ENCODE measurements around the gene CCKAR. TPM values are rescaled to one million over a fixed set of nuclear protein-coding genes. Genes with fewer than 3 reads are reported as not detected.

CCKAR gene
- total RNA-seq, 1 experiment from 2014 or later = not detected

GRCh38 chr4:26458157-26458561, 32.1 kb downstream of the CCKAR start:
- Histone ChIP-seq H3K27me3 (ENCODE audit: control insufficient read depth, insufficient read depth, low read length) (no peaks in the 10 kb centered on the region), H3K36me3 (replicated peaks; ENCODE audit: control insufficient read depth, insufficient read depth, low read length) (no peaks in the 10 kb centered on the region), H3K4me3 (ENCODE audit: insufficient read depth, low read depth, low read length) (no peak overlapping the region)
- no peak for DNase-seq

- Histone ChIP-seq H3K4me3 (ENCODE audit: insufficient read depth, low read depth, low read length) (no peak overlapping the region), H3K36me3 (replicated peaks; ENCODE audit: control insufficient read depth, insufficient read depth, low read length) (no peaks in the 10 kb centered on the region), H3K27me3 (ENCODE audit: control insufficient read depth, insufficient read depth, low read length) (no peaks in the 10 kb centered on the region)
- no peak for DNase-seq
Observed at GRCh38 chr4:26457412-26457811, 32.9 kb downstream of the CCKAR start.

- no peaks in the 10 kb centered on the region for H3K36me3 ChIP-seq (replicated peaks; ENCODE audit: control insufficient read depth, insufficient read depth, low read length)
- no peaks in the 10 kb centered on the region for H3K27me3 ChIP-seq (ENCODE audit: control insufficient read depth, insufficient read depth, low read length)
- H3K4me3 ChIP-seq (ENCODE audit: insufficient read depth, low read depth, low read length) = no peak overlapping the region
- DNase-seq = no peak
Observed at GRCh38 chr4:26455571-26455970, 34.7 kb downstream of the CCKAR start.

GRCh38 chr4:26454961-26455360, 35.3 kb downstream of the CCKAR start:
- no peaks in the 10 kb centered on the region for H3K36me3 ChIP-seq (replicated peaks; ENCODE audit: control insufficient read depth, insufficient read depth, low read length)
- no peak overlapping the region for H3K4me3 ChIP-seq (ENCODE audit: insufficient read depth, low read depth, low read length)
- H3K27me3 ChIP-seq (ENCODE audit: control insufficient read depth, insufficient read depth, low read length) = no peaks in the 10 kb centered on the region
- no peak for DNase-seq

GRCh38 chr4:26452565-26453531, 37.4 kb downstream of the CCKAR start:
- DNase-seq = peak; percentile 32
- Histone ChIP-seq H3K27me3 (ENCODE audit: control insufficient read depth, insufficient read depth, low read length) (no peaks in the 10 kb centered on the region), H3K36me3 (replicated peaks; ENCODE audit: control insufficient read depth, insufficient read depth, low read length) (no peaks in the 10 kb centered on the region), H3K4me3 (ENCODE audit: insufficient read depth, low read depth, low read length) (no peak overlapping the region)

GRCh38 chr4:26451597-26451996, 38.7 kb downstream of the CCKAR start:
- DNase-seq = no peak
- H3K36me3 ChIP-seq (replicated peaks; ENCODE audit: control insufficient read depth, insufficient read depth, low read length) = no peaks in the 10 kb centered on the region

GRCh38 chr4:26450418-26450817, 39.9 kb downstream of the CCKAR start:
- H3K27me3 ChIP-seq (ENCODE audit: control insufficient read depth, insufficient read depth, low read length) = no peaks in the 10 kb centered on the region
- H3K36me3 ChIP-seq (replicated peaks; ENCODE audit: control insufficient read depth, insufficient read depth, low read length) = no peaks in the 10 kb centered on the region
- no peak for DNase-seq
- no peak overlapping the region for H3K4me3 ChIP-seq (ENCODE audit: insufficient read depth, low read depth, low read length)

More at GRCh38 chr4:26451597-26451996, 38.7 kb downstream of the CCKAR start:
- no peaks in the 10 kb centered on the region for H3K27me3 ChIP-seq (ENCODE audit: control insufficient read depth, insufficient read depth, low read length)
- no peak overlapping the region for H3K4me3 ChIP-seq (ENCODE audit: insufficient read depth, low read depth, low read length)

GRCh38 chr4:26447378-26447777, 42.9 kb downstream of the CCKAR start:
- DNase-seq = no peak
- no peaks in the 10 kb centered on the region for H3K27me3 ChIP-seq (ENCODE audit: control insufficient read depth, insufficient read depth, low read length)
- no peak overlapping the region for H3K4me3 ChIP-seq (ENCODE audit: insufficient read depth, low read depth, low read length)
- H3K36me3 ChIP-seq (replicated peaks; ENCODE audit: control insufficient read depth, insufficient read depth, low read length) = no peaks in the 10 kb centered on the region; the same call in 1 of the 2 replicates

GRCh38 chr4:26441771-26442170, 48.5 kb downstream of the CCKAR start:
- peaks cover 6% of the 10 kb centered on the region; the same call in 1 of the 2 replicates for H3K36me3 ChIP-seq (replicated peaks; ENCODE audit: control insufficient read depth, insufficient read depth, low read length)
- no peak overlapping the region for H3K4me3 ChIP-seq (ENCODE audit: insufficient read depth, low read depth, low read length)
- DNase-seq = no peak
- no peaks in the 10 kb centered on the region for H3K27me3 ChIP-seq (ENCODE audit: control insufficient read depth, insufficient read depth, low read length)

- no peak for DNase-seq
- H3K36me3 ChIP-seq (replicated peaks; ENCODE audit: control insufficient read depth, insufficient read depth, low read length) = peaks cover 6% of the 10 kb centered on the region; the same call in 1 of the 2 replicates
- H3K4me3 ChIP-seq (ENCODE audit: insufficient read depth, low read depth, low read length) = no peak overlapping the region
- H3K27me3 ChIP-seq (ENCODE audit: control insufficient read depth, insufficient read depth, low read length) = no peaks in the 10 kb centered on the region
Observed at GRCh38 chr4:26441102-26441501, 49.2 kb downstream of the CCKAR start.

- H3K4me3 ChIP-seq (ENCODE audit: insufficient read depth, low read depth, low read length) = no peak overlapping the region
- peaks cover 13% of the 10 kb centered on the region for H3K36me3 ChIP-seq (replicated peaks; ENCODE audit: control insufficient read depth, insufficient read depth, low read length)
- DNase-seq = no peak
- no peaks in the 10 kb centered on the region for H3K27me3 ChIP-seq (ENCODE audit: control insufficient read depth, insufficient read depth, low read length)
Observed at GRCh38 chr4:26434030-26434639, 56.1 kb downstream of the CCKAR start.

GRCh38 chr4:26433556-26433955, 56.7 kb downstream of the CCKAR start:
- no peaks in the 10 kb centered on the region for H3K27me3 ChIP-seq (ENCODE audit: control insufficient read depth, insufficient read depth, low read length)
- no peak for DNase-seq
- H3K4me3 ChIP-seq (ENCODE audit: insufficient read depth, low read depth, low read length) = no peak overlapping the region
- H3K36me3 ChIP-seq (replicated peaks; ENCODE audit: control insufficient read depth, insufficient read depth, low read length) = peaks cover 13% of the 10 kb centered on the region

- Histone ChIP-seq H3K27me3 (ENCODE audit: control insufficient read depth, insufficient read depth, low read length) (no peaks in the 10 kb centered on the region), H3K4me3 (ENCODE audit: insufficient read depth, low read depth, low read length) (no peak overlapping the region), H3K36me3 (replicated peaks; ENCODE audit: control insufficient read depth, insufficient read depth, low read length) (peaks cover 12% of the 10 kb centered on the region)
- no peak for DNase-seq
Observed at GRCh38 chr4:26432419-26432818, 57.9 kb downstream of the CCKAR start.

GRCh38 chr4:26431461-26432180, 58.7 kb downstream of the CCKAR start:
- no peak overlapping the region for H3K4me3 ChIP-seq (ENCODE audit: insufficient read depth, low read depth, low read length)
- no peak for DNase-seq
- no peaks in the 10 kb centered on the region for H3K27me3 ChIP-seq (ENCODE audit: control insufficient read depth, insufficient read depth, low read length)
- H3K36me3 ChIP-seq (replicated peaks; ENCODE audit: control insufficient read depth, insufficient read depth, low read length) = peaks cover 12% of the 10 kb centered on the region

All from H7 (cell line).